K562 (cell line): ENCODE data around the gene PDE9A. TPM values are rescaled to one million over a fixed set of nuclear protein-coding genes. Genes with fewer than 3 reads are reported as not detected.

Experiments
- ATAC-seq: fragments of 200-7000 bp; cut with Tn5 transposase; 3 replicates; pipeline ENCODE4 v1.9.1; 2020; ENCODE audit warnings: moderate library complexity
- BruUV-seq: library from RNA; stranded (reverse); fragments of 400-500 nt; replicated peaks from 2 replicates; lab custom pipeline; 2021; lab: Mats Ljungman, UMichigan
- CTCF ChIA-PET: fragments of 300-600 bp; formaldehyde crosslinking; extraction: SDS; loops from one replicate; lab custom pipeline; 2021; ENCODE audit warnings: low intra/inter-chr PET ratio; lab: Yijun Ruan, JAX
- POLR2A ChIA-PET: fragments of 300-600, 350-650 bp; sonication (Branson Sonifier 250); formaldehyde crosslinking; extraction: SDS; loops from one replicate; lab custom pipeline; 2021; ENCODE audit warnings: antibody characterized with exemption, inconsistent platforms; lab: Yijun Ruan, JAX
- DNase-seq, 4 experiments: peaks; one replicate each; pipeline versions ENCODE4 v3.0.0 to v3.0.0-alpha.2; 2011 to 2018; ENCODE audit warnings: low spot score in 3 of 4, mixed read lengths in 3 of 4; ENCODE audit errors: extremely low read depth in 1 of 4
- FAIRE-seq: peaks from 2 replicates; lab custom pipeline; 2011; peaks lifted over from hg19 to GRCh38; lab: Jason Lieb, UNC
- H2AFZ ChIP-seq: 2 replicates; pipeline ENCODE4 v1.6.0; 2011; ENCODE audit warnings: low read depth, low read length, control low read depth, inconsistent platforms
- H3K27ac ChIP-seq: fragments of 200-600 bp; 3 replicates; pipeline ENCODE4 v1.8.0; 2011; ENCODE audit warnings: low read depth, mild to moderate bottlenecking, control low read depth, inconsistent platforms, low read length, moderate library complexity, mixed read lengths; ENCODE audit errors: extremely low read depth
- H3K27me3 ChIP-seq, 2 experiments: fragments of 300-600 bp in 1 of 2; 2 replicates in 1 of 2; 3 replicates in 1 of 2; pipeline versions ENCODE4 v1.6.0 to v1.8.0; 2011; ENCODE audit warnings: inconsistent platforms in 2 of 2, low read length in 2 of 2, mild to moderate bottlenecking in 1 of 2, mixed read lengths in 1 of 2, moderate library complexity in 1 of 2; ENCODE audit not compliant: control insufficient read depth in 2 of 2, insufficient read depth in 2 of 2
- H3K36me3 ChIP-seq: fragments of 300-600 bp; 3 replicates; pipeline ENCODE4 v1.8.0; 2011; ENCODE audit warnings: mild to moderate bottlenecking, low read length, inconsistent platforms; ENCODE audit not compliant: control insufficient read depth, insufficient read depth
- H3K4me1 ChIP-seq, 2 experiments: fragments of 200-600 bp in 1 of 2; replicated peaks in 1 of 2; 2 replicates in 1 of 2; 3 replicates in 1 of 2; pipeline versions ENCODE4 v1.5.1 to v1.8.0; 2011; ENCODE audit warnings: inconsistent platforms in 2 of 2, low read length in 2 of 2, mild to moderate bottlenecking in 1 of 2, mixed read lengths in 1 of 2, moderate library complexity in 1 of 2; ENCODE audit not compliant: control insufficient read depth in 2 of 2, insufficient read depth in 2 of 2
- H3K4me2 ChIP-seq: 2 replicates; pipeline ENCODE4 v1.6.1; 2011; ENCODE audit warnings: low read length, control low read depth, inconsistent platforms, mixed read lengths; ENCODE audit not compliant: insufficient read depth
- H3K4me3 ChIP-seq: fragments of 200-600 bp; sonication (generic), shearing (Covaris generic); 2 replicates; pipeline ENCODE4 v1.5.1; 2016; ENCODE audit warnings: control low read depth, inconsistent platforms
- H3K79me2 ChIP-seq: fragments of 200-600 bp; 3 replicates; pipeline ENCODE4 v1.8.0; 2011; ENCODE audit warnings: low read length, inconsistent platforms; ENCODE audit not compliant: control insufficient read depth, insufficient read depth
- H3K9ac ChIP-seq, 2 experiments: 2 replicates each; pipeline versions ENCODE4 v1.6.0 to v1.6.1; 2011; ENCODE audit warnings: low read depth in 2 of 2, low read length in 2 of 2, control low read depth in 1 of 2, inconsistent platforms in 1 of 2, mild to moderate bottlenecking in 1 of 2, mixed read lengths in 1 of 2; ENCODE audit not compliant: insufficient read depth in 1 of 2
- H3K9me1 ChIP-seq: one replicate; pipeline ENCODE4 v1.6.0; 2011; ENCODE audit warnings: inconsistent platforms, mild to moderate bottlenecking, low read length, moderate library complexity; ENCODE audit not compliant: control insufficient read depth, insufficient read depth
- H3K9me3 ChIP-seq: replicated peaks from 2 replicates; pipeline ENCODE4 v1.5.1; 2011; ENCODE audit warnings: low read depth, low read length, inconsistent platforms; ENCODE audit not compliant: control insufficient read depth, insufficient read depth
- H4K20me1 ChIP-seq: replicated peaks from 2 replicates; pipeline ENCODE4 v1.6.1; 2011; ENCODE audit warnings: low read length, inconsistent platforms, mixed read lengths; ENCODE audit not compliant: control insufficient read depth, insufficient read depth
- EZH2 ChIP-seq: IDR thresholded peaks from 2 replicates; pipeline ENCODE4 v1.6.1; 2012; ENCODE audit warnings: low read depth, mild to moderate bottlenecking, inconsistent platforms, low read length, borderline replicate concordance
- NCOA1 ChIP-seq: fragments of 450-650 bp; IDR thresholded peaks from 2 replicates; pipeline ENCODE4 v1.6.1; 2016; ENCODE audit warnings: low read depth
- RBM39 ChIP-seq: fragments of 200-400 bp; formaldehyde crosslinking; optimal IDR thresholded peaks from 2 replicates; pipeline ENCODE3; 2018; ENCODE audit warnings: low read depth, low read length
- RERE ChIP-seq: sonication (generic); formaldehyde crosslinking; IDR thresholded peaks from 2 replicates; pipeline ENCODE4 v1.8.0; 2023; ENCODE audit warnings: missing genetic modification reagents, mild to moderate bottlenecking, borderline replicate concordance
- WGBS: fragments of 100-300 bp; shearing (Covaris generic); methylation state at CpG from one replicate; pipeline ENCODE4 v1.1.6; 2016; ENCODE audit warnings: low coverage, mixed read lengths; ENCODE audit not compliant: insufficient coverage; ENCODE audit errors: missing lambda C conversion rate; 5-methylcytosine and 5-hydroxymethylcytosine counted together
- in situ Hi-C: fragments of 300-500 bp; cut with MboI; formaldehyde crosslinking; loops from 4 replicates; pipeline ENCODE4 v1.15.0; 2018; ENCODE audit warnings: inconsistent platforms, mixed read lengths
- intact Hi-C: fragments of 100-400 bp; cut with micrococcal nuclease; formaldehyde crosslinking; loops from 2 replicates; pipeline ENCODE4 v1.14.2; 2022
- polyA plus RNA-seq, 8 experiments: library from polyadenylated mRNA; depleted of rRNA in 4 of 8; stranded (reverse) in 5 of 8; unstranded in 3 of 8; fragments of >200 nt; fragmentation: Nextera tagmentation in 2 of 8; fragmentation: Illumina TruSeq in 1 of 8; extraction: Ambion mirVana in 2 of 8; extraction: Trizol in 1 of 8; gene quantifications; 2 replicates each; pipeline versions ENCODE4 v1.2.1 to v1.2.3, GENCODE V29; 2011 to 2014; ENCODE audit warnings: inconsistent platforms in 1 of 8, missing spikeins in 1 of 8
- total RNA-seq, 7 experiments: library from RNA; depleted of rRNA in 6 of 7; stranded (reverse); fragments of >200 nt in 6 of 7; fragmentation: Illumina TruSeq in 2 of 7; extraction: Trizol in 2 of 7; gene quantifications; 2 replicates each; pipeline versions ENCODE4 v1.2.1 to v1.2.3, GENCODE V29; 2011 to 2021; ENCODE audit warnings: low replicate concordance in 1 of 7
- TF ChIP-seq, protein P1 (sequence below): fragments of 250-450 bp; sonication (Bioruptor Pico); IDR thresholded peaks from 2 replicates; pipeline ENCODE4 v1.8.0; 2022; ENCODE audit warnings: inconsistent platforms
- TF ChIP-seq, protein P2 (sequence below): fragments of 450-650 bp; formaldehyde crosslinking; IDR thresholded peaks from 2 replicates; pipeline ENCODE4 v1.4.0; 2020; ENCODE audit warnings: mild to moderate bottlenecking, mixed read lengths

Gene PDE9A
- total and polyA plus RNA-seq, 9 of the 15 experiments (the other 6 are each of a cell fraction or from before 2014, with no cell fraction given), result 0.07 to 0.27 TPM; not detected in 7

DNA sequence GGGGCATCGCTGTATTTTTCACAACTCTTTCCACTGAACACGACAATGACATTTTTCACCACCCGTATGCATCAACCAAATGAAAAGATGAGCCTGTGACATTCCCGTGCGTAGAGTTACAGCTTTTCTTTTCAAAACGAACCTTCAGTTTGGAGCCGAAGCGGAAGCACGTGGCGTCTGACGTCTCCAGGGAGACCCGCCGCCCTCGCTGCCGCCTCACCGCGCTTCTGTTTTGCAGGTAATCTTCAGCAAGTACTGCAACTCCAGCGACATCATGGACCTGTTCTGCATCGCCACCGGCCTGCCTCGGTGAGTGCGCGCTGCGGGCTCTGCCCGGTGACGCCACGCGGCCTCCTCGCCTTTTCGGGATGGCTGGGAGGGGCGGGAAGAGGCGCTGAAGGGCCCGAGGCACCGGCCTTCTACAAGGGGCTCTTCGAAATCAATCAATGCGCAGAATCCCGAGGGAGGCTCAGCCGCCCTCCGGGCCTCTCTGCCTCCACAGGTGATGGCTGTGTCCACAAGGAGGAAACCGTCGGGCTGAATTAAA, 32.6 kb downstream of the PDE9A start:
- BruUV-seq, result no TSS peak
- Histone ChIP-seq H3K4me1 (peaks cover 0 to 19% of the 10 kb centered on the region in 2 experiments; a peak in 2 of 5 replicates), H3K9me3 (no peaks in the 10 kb centered on the region), H3K4me2 (no peak overlapping the region), H3K9me1 (no peaks in the 10 kb centered on the region), H3K9ac (no peak overlapping the region), H2AFZ (no peak overlapping the region), H4K20me1 (peaks cover 9% of the 10 kb centered on the region), H3K79me2 (no peaks in the 10 kb centered on the region), H3K27me3 (peaks cover 57 to 82% of the 10 kb centered on the region in 2 experiments), H3K4me3 (no peak overlapping the region), H3K36me3 (no peaks in the 10 kb centered on the region), H3K27ac (no peak overlapping the region)
- POLR2A ChIA-PET, result no interaction called here
- ATAC-seq (no peak), DNase-seq (no peak), FAIRE-seq (no peak)
- CTCF ChIA-PET, result no interaction called here
- 20% methylated on average over 39 of the region's 41 CpGs for WGBS
- in situ Hi-C loops, result no loop called here
- intact Hi-C loops, result no loop called here
- TF ChIP-seq RBM39, result no peak

- FAIRE-seq (no peak), ATAC-seq (no peak)
- TF ChIP-seq EZH2, result no peak
- no peak for TF ChIP-seq NCOA1
- no peak for TF ChIP-seq RERE (CRISPR knock-in tag)
- TF ChIP-seq, protein P1, sequence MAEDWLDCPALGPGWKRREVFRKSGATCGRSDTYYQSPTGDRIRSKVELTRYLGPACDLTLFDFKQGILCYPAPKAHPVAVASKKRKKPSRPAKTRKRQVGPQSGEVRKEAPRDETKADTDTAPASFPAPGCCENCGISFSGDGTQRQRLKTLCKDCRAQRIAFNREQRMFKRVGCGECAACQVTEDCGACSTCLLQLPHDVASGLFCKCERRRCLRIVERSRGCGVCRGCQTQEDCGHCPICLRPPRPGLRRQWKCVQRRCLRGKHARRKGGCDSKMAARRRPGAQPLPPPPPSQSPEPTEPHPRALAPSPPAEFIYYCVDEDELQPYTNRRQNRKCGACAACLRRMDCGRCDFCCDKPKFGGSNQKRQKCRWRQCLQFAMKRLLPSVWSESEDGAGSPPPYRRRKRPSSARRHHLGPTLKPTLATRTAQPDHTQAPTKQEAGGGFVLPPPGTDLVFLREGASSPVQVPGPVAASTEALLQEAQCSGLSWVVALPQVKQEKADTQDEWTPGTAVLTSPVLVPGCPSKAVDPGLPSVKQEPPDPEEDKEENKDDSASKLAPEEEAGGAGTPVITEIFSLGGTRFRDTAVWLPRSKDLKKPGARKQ (CRISPR knock-in tag), result no peak
- TF ChIP-seq, protein P2, sequence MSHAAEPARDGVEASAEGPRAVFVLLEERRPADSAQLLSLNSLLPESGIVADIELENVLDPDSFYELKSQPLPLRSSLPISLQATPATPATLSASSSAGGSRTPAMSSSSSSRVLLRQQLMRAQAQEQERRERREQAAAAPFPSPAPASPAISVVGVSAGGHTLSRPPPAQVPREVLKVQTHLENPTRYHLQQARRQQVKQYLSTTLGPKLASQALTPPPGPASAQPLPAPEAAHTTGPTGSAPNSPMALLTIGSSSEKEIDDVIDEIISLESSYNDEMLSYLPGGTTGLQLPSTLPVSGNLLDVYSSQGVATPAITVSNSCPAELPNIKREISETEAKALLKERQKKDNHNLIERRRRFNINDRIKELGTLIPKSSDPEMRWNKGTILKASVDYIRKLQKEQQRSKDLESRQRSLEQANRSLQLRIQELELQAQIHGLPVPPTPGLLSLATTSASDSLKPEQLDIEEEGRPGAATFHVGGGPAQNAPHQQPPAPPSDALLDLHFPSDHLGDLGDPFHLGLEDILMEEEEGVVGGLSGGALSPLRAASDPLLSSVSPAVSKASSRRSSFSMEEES (CRISPR knock-in tag), result no peak
These were observed 34.4 kb downstream of the PDE9A start for GRCh38 chr21:42687796-42688195.

More at GRCh38 chr21:42687796-42688195, 34.4 kb downstream of the PDE9A start:
- peaks cover 0 to 19% of the 10 kb centered on the region in 2 experiments; a peak in 2 of 5 replicates for H3K4me1 ChIP-seq
- no peak overlapping the region for H3K4me2 ChIP-seq
- no peak overlapping the region for H2AFZ ChIP-seq
- H3K9ac ChIP-seq, result no peak overlapping the region
- intact Hi-C loops, result no loop called here
- ChIA-PET POLR2A (no interaction called here), CTCF (no interaction called here)
- H3K36me3 ChIP-seq, result no peaks in the 10 kb centered on the region
- in situ Hi-C loops, result no loop called here
- no peaks in the 10 kb centered on the region for H3K9me1 ChIP-seq
- H4K20me1 ChIP-seq, result peaks cover 11% of the 10 kb centered on the region; the same call in 1 of the 2 replicates
- BruUV-seq, result no TSS peak
- 1% methylated on average over 18 of the region's 18 CpGs for WGBS
- H3K4me3 ChIP-seq, result no peak overlapping the region
- H3K79me2 ChIP-seq, result no peaks in the 10 kb centered on the region
- no peak overlapping the region for H3K27ac ChIP-seq
- no peaks in the 10 kb centered on the region for H3K9me3 ChIP-seq
- peaks cover 45 to 81% of the 10 kb centered on the region in 2 experiments for H3K27me3 ChIP-seq
- no peak for DNase-seq
